ENCODE measurements around the gene RCSD1. TPM values are rescaled to one million over a fixed set of nuclear protein-coding genes. Genes with fewer than 3 reads are reported as not detected.

The RCSD1 gene
- total RNA-seq, 1 experiment from 2014 or later: 0.16 TPM

- BruUV-seq (replicated peaks): no TSS peak
- Mint-ChIP-seq H3K27ac (ENCODE audit: low read depth, unreplicated experiment) (no peak overlapping the region), H3K4me1 (ENCODE audit: insufficient read depth, unreplicated experiment) (peaks cover 16% of the 10 kb centered on the region), H3K9me3 (ENCODE audit: unreplicated experiment) (peaks cover 2% of the 10 kb centered on the region), H3K27me3 (ENCODE audit: insufficient read depth, unreplicated experiment) (no peaks in the 10 kb centered on the region), H3K4me3 (ENCODE audit: unreplicated experiment) (no peak overlapping the region), H3K36me3 (ENCODE audit: insufficient read depth, unreplicated experiment) (peaks cover 6% of the 10 kb centered on the region)
- peak; percentile 54 for DNase-seq (ENCODE audit: unreplicated experiment)
- POLR2A ChIA-PET: interaction anchor here (0.6 to 2.9 kb wide), 12 partner anchors 8 to 199 kb away, joined by 3 to 52 read pairs (median 8); partner anchors contain the start of gene CREG1
- CTCF ChIA-PET: interaction anchor here (0.7 to 8.2 kb wide), 35 partner anchors 8 to 1229 kb away, joined by 3 to 400 read pairs (median 8); partner anchors contain the start of gene RCSD1
- intact Hi-C loops (cut with micrococcal nuclease): loop anchor here (2.0 kb wide), 1 partner anchor 337 kb away; no protein-coding TSS in a partner anchor
- TF ChIP-seq CTCF (IDR thresholded peaks at IDR 0.05; ENCODE audit: unreplicated experiment): no peak
These were observed 28.3 kb upstream of the RCSD1 start for GRCh38 chr1:167601442-167602383.

GRCh38 chr1:167602840-167603239 is 27.2 kb upstream of the RCSD1 start:
- CTCF ChIA-PET: interaction anchor here (0.6 to 8.2 kb wide), 10 partner anchors 14 to 318 kb away, joined by 3 to 400 read pairs (median 8); no protein-coding TSS in a partner anchor
- H3K4me1 Mint-ChIP-seq (ENCODE audit: insufficient read depth, unreplicated experiment): peaks cover 16% of the 10 kb centered on the region
- intact Hi-C loops (cut with micrococcal nuclease): no loop called here

GRCh38 chr1:167605576-167605975 is 24.5 kb upstream of the RCSD1 start:
- peaks cover 8% of the 10 kb centered on the region for H3K9me3 Mint-ChIP-seq (ENCODE audit: unreplicated experiment)
- POLR2A ChIA-PET: interaction anchor here (0.6 to 1.1 kb wide), 3 partner anchors 10 to 388 kb away, joined by 4 to 5 read pairs (median 5); no protein-coding TSS in a partner anchor

More at GRCh38 chr1:167602840-167603239, 27.2 kb upstream of the RCSD1 start:
- peaks cover 6% of the 10 kb centered on the region for H3K36me3 Mint-ChIP-seq (ENCODE audit: insufficient read depth, unreplicated experiment)
- POLR2A ChIA-PET: no interaction called here
- H3K27me3 Mint-ChIP-seq (ENCODE audit: insufficient read depth, unreplicated experiment): no peaks in the 10 kb centered on the region
- DNase-seq (ENCODE audit: unreplicated experiment): no peak
- H3K9me3 Mint-ChIP-seq (ENCODE audit: unreplicated experiment): peaks cover 8% of the 10 kb centered on the region
- no peak overlapping the region for H3K4me3 Mint-ChIP-seq (ENCODE audit: unreplicated experiment)
- BruUV-seq (replicated peaks): no TSS peak
- TF ChIP-seq CTCF (IDR thresholded peaks at IDR 0.05; ENCODE audit: unreplicated experiment): no peak
- no peak overlapping the region for H3K27ac Mint-ChIP-seq (ENCODE audit: low read depth, unreplicated experiment)

More at GRCh38 chr1:167605576-167605975, 24.5 kb upstream of the RCSD1 start:
- Mint-ChIP-seq H3K4me1 (ENCODE audit: insufficient read depth, unreplicated experiment) (peaks cover 7% of the 10 kb centered on the region), H3K36me3 (ENCODE audit: insufficient read depth, unreplicated experiment) (no peaks in the 10 kb centered on the region), H3K27ac (ENCODE audit: low read depth, unreplicated experiment) (no peak overlapping the region), H3K27me3 (ENCODE audit: insufficient read depth, unreplicated experiment) (no peaks in the 10 kb centered on the region), H3K4me3 (ENCODE audit: unreplicated experiment) (no peak overlapping the region)
- CTCF ChIA-PET: interaction anchor here (0.6 to 8.2 kb wide), 5 partner anchors 40 to 153 kb away, joined by 3 to 400 read pairs (median 4); no protein-coding TSS in a partner anchor
- BruUV-seq (replicated peaks): no TSS peak
- intact Hi-C loops (cut with micrococcal nuclease): no loop called here
- TF ChIP-seq CTCF (IDR thresholded peaks at IDR 0.05; ENCODE audit: unreplicated experiment): no peak
- DNase-seq (ENCODE audit: unreplicated experiment): no peak

Data from MCF 10A (cell line).